Measurements from ENCODE around the gene EIF3M. TPM values are rescaled to one million over a fixed set of nuclear protein-coding genes. Genes with fewer than 3 reads are reported as not detected.

Gene EIF3M
- polyA plus RNA-seq, 1 of the 3 experiments (the other 2 are of a cell fraction) = 359 TPM

- Histone ChIP-seq H2AFZ (ENCODE audit: low read depth) (no peak overlapping the region), H3K4me3 (ENCODE audit: low read depth in 2 of 2, low read length in 1 of 2) (peak overlapping the region; percentile 83 to 95), H3K79me2 (ENCODE audit: insufficient read depth) (peaks cover 63% of the 10 kb centered on the region), H3K4me1 (ENCODE audit: control insufficient read depth in 1 of 2, insufficient read depth in 2 of 2, low read depth in 1 of 2, low read length in 1 of 2) (peaks cover 14 to 29% of the 10 kb centered on the region in 2 experiments; a peak in 3 of 4 replicates), H3K9me2 (no peaks in the 10 kb centered on the region), H4K20me1 (ENCODE audit: insufficient read depth) (peaks cover 51% of the 10 kb centered on the region), H3K9ac (peak overlapping the region; percentile 90; the same call in 1 of the 2 replicates), H3K27ac (ENCODE audit: low read depth in 2 of 2, low read length in 1 of 2) (peak overlapping the region in 1 of 2 experiments; percentile 81; a peak in 2 of 4 replicates), H3K9me3 (no peaks in the 10 kb centered on the region), H3F3A (replicated peaks; ENCODE audit: insufficient read depth) (no peaks in the 10 kb centered on the region), H3K4me2 (peak overlapping the region; percentile 78), H3K27me3 (ENCODE audit: insufficient read depth) (no peaks in the 10 kb centered on the region), H3K36me3 (replicated peaks in 1 of 2; ENCODE audit: control insufficient read depth in 1 of 2, insufficient read depth in 2 of 2, low read length in 1 of 2) (peaks cover 18 to 28% of the 10 kb centered on the region in 2 experiments)
- ChIA-PET CTCF (interaction anchor here (1.0 kb wide), 1 partner anchor 14 kb away, joined by 3 read pairs; no protein-coding TSS in a partner anchor), POLR2A (no interaction called here)
- WGBS (ENCODE audit: low lambda C conversion rate) = 6% methylated on average over 7 of the region's 7 CpGs
- no peak for TF ChIP-seq RXRA (IDR thresholded peaks at IDR 0.05; ENCODE audit: borderline replicate concordance, low read depth)
- TF ChIP-seq YY1 (IDR thresholded peaks at IDR 0.05; ENCODE audit: low read depth) = no peak
- TF ChIP-seq MXI1 (IDR thresholded peaks at IDR 0.05; ENCODE audit: low read depth, low read length) = no peak
- TF ChIP-seq USF2 (IDR thresholded peaks at IDR 0.05; ENCODE audit: borderline replicate concordance, low read depth, low read length) = no peak
- no peak for TF ChIP-seq RFX5 (IDR thresholded peaks at IDR 0.05; ENCODE audit: low read length)
- TF ChIP-seq TCF12 (IDR thresholded peaks at IDR 0.05) = no peak
- TF ChIP-seq GATA2 (CRISPR knock-in tag; IDR thresholded peaks at IDR 0.05) = no peak
- TF ChIP-seq POLR2AphosphoS5 (IDR thresholded peaks at IDR 0.05; ENCODE audit: low read depth, low read length) = no peak
- no peak for TF ChIP-seq FOSL2 (IDR thresholded peaks at IDR 0.05; ENCODE audit: borderline replicate concordance, low read depth)
- no peak for TF ChIP-seq ELF1 (IDR thresholded peaks at IDR 0.05)
- no peak for TF ChIP-seq PBX3 (IDR thresholded peaks at IDR 0.05)
- no peak for TF ChIP-seq USF1 (IDR thresholded peaks at IDR 0.05; ENCODE audit: borderline replicate concordance, low read depth)
- TF ChIP-seq CTCF (IDR thresholded peaks at IDR 0.05) = no peak
- TF ChIP-seq RCOR1 (IDR thresholded peaks at IDR 0.05; ENCODE audit: low read length) = no peak
- TF ChIP-seq EP300 (IDR thresholded peaks at IDR 0.05; ENCODE audit: borderline replicate concordance in 1 of 2, low read depth in 1 of 2, low read length in 1 of 2) = no peak
- no peak for TF ChIP-seq EZH2phosphoT487 (IDR thresholded peaks at IDR 0.05; ENCODE audit: borderline replicate concordance, low read depth)
- no peak for DNase-seq
Measured at GRCh38 chr11:32584921-32585320, 1.3 kb downstream of the EIF3M start.

All from SK-N-SH (cell line).